Measurements from ENCODE around the gene LOXL1. TPM values are rescaled to one million over a fixed set of nuclear protein-coding genes. Genes with fewer than 3 reads are reported as not detected.

Gene LOXL1
- total RNA-seq, 1 experiment from 2014 or later = 249 TPM

DNA sequence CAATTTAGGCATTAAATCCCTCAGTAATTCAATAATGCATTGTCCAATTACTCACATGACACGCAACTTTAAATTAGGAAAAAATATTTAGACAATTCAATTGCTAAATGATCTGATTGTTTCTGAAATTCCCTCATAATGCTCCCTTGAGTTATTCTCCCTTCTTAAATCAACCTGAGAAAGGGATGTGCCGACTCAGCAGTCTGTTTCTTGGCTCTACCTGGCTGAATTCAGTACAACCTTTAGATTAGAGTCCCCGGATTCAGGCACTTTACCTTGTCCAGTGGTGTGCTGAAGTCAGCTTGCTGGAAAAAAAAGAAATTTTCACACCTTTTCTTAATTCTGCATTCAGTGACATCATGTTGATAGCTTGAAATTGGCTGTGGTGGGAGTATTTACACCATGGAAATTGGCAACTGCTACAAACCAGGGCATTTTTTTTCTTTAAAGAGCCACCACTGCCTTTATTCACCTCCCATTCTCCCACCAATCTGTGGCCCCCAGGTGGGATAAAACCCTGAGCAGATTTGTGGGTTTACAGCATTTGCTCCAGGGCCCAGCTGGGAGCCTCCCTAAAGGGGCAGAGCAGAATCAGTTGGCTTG, 20.9 kb upstream of the LOXL1 start:
- Histone ChIP-seq H3K9me3 (ENCODE audit: low read length) (no peaks in the 10 kb centered on the region), H3K79me2 (ENCODE audit: low read length) (no peaks in the 10 kb centered on the region), H3K27ac (ENCODE audit: low read length) (no peak overlapping the region), H3K36me3 (ENCODE audit: low read depth, low read length) (peaks cover 27% of the 10 kb centered on the region), H3K4me2 (ENCODE audit: low read length) (no peak overlapping the region), H3K27me3 (ENCODE audit: low read length) (no peaks in the 10 kb centered on the region), H3K4me1 (ENCODE audit: insufficient read depth, low read length) (peaks cover 10% of the 10 kb centered on the region), H3K9ac (ENCODE audit: low read length) (no peak overlapping the region), H3K9me2 (replicated peaks; ENCODE audit: low read length) (no peaks in the 10 kb centered on the region), H4K20me1 (ENCODE audit: low read length) (no peaks in the 10 kb centered on the region), H3K4me3 (ENCODE audit: low read length) (no peak overlapping the region), H3F3A (ENCODE audit: low read length, unreplicated experiment) (peaks cover 3% of the 10 kb centered on the region), H2AFZ (ENCODE audit: low read length) (no peak overlapping the region)
- CTCF ChIA-PET = no interaction called here
- TF ChIP-seq EZH2phosphoT487 (IDR thresholded peaks at IDR 0.05; ENCODE audit: borderline replicate concordance, low read length) = no peak
- TF ChIP-seq EZH2 (IDR thresholded peaks at IDR 0.05; ENCODE audit: low read length, unreplicated experiment) = no peak
- TF ChIP-seq, protein P1, sequence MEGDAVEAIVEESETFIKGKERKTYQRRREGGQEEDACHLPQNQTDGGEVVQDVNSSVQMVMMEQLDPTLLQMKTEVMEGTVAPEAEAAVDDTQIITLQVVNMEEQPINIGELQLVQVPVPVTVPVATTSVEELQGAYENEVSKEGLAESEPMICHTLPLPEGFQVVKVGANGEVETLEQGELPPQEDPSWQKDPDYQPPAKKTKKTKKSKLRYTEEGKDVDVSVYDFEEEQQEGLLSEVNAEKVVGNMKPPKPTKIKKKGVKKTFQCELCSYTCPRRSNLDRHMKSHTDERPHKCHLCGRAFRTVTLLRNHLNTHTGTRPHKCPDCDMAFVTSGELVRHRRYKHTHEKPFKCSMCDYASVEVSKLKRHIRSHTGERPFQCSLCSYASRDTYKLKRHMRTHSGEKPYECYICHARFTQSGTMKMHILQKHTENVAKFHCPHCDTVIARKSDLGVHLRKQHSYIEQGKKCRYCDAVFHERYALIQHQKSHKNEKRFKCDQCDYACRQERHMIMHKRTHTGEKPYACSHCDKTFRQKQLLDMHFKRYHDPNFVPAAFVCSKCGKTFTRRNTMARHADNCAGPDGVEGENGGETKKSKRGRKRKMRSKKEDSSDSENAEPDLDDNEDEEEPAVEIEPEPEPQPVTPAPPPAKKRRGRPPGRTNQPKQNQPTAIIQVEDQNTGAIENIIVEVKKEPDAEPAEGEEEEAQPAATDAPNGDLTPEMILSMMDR (conservative IDR thresholded peaks at IDR 0.05; ENCODE audit: low read depth, low read length) = no peak
- ATAC-seq (no peak), DNase-seq (no peak)
- BruUV-seq (replicated peaks) = no TSS peak
- intact Hi-C loops (cut with micrococcal nuclease) = no loop called here
- POLR2A ChIA-PET (ENCODE audit: unreplicated experiment) = no interaction called here

DNA sequence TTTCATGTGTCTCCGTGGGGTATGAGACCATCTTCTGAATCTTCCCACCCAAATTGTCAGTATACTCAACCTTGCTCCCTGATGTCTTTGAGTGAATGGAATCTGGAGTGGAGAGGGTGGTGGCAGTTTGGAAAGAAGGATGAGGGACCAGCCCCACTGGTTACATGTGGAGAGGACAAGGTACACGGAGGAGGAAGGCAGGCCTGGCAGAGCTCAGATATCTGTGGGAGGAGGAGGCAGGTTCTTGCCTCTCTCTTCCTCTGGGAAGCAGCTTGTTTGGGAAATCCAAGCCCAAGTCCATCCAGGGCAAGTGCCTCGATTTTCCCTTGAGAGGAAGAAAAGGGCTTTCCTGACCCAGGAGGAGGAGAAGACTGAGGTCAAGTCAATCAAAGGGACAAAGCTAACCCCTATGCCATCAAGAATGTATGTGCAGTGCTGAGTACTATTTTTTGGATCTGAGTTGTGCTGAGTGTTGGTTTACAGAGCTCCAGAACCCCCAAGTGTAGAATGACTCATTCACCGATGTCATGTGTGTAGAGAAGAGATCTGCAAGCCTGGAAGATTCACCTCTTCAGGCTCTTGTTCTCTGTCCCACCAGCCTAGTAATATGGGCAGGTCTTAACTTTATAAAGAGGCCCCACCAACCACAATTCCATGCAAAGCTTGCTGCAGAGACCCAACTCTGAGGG, 19.8 kb upstream of the LOXL1 start:
- no peaks in the 10 kb centered on the region for H3K9me2 ChIP-seq (replicated peaks; ENCODE audit: low read length)
- H3K79me2 ChIP-seq (ENCODE audit: low read length) = no peaks in the 10 kb centered on the region
- TF ChIP-seq EZH2 (IDR thresholded peaks at IDR 0.05; ENCODE audit: low read length, unreplicated experiment) (no peak), EZH2phosphoT487 (IDR thresholded peaks at IDR 0.05; ENCODE audit: borderline replicate concordance, low read length) (no peak)
- TF ChIP-seq, protein P1 (conservative IDR thresholded peaks at IDR 0.05; ENCODE audit: low read depth, low read length) = no peak
- no peak overlapping the region for H3K27ac ChIP-seq (ENCODE audit: low read length)
- peaks cover 3% of the 10 kb centered on the region for H3F3A ChIP-seq (ENCODE audit: low read length, unreplicated experiment)
- peaks cover 28% of the 10 kb centered on the region for H3K36me3 ChIP-seq (ENCODE audit: low read depth, low read length)
- H3K4me3 ChIP-seq (ENCODE audit: low read length) = no peak overlapping the region
- H3K9me3 ChIP-seq (ENCODE audit: low read length) = no peaks in the 10 kb centered on the region
- no peaks in the 10 kb centered on the region for H3K4me1 ChIP-seq (ENCODE audit: insufficient read depth, low read length)
- ChIA-PET CTCF (interaction anchor here (1.7 kb wide), 1 partner anchor 32 kb away, joined by 7 read pairs; no protein-coding TSS in a partner anchor), POLR2A (ENCODE audit: unreplicated experiment) (no interaction called here)
- intact Hi-C loops (cut with micrococcal nuclease) = no loop called here
- no peak overlapping the region for H3K4me2 ChIP-seq (ENCODE audit: low read length)
- no TSS peak for BruUV-seq (replicated peaks)
- ATAC-seq = no peak
- H3K27me3 ChIP-seq (ENCODE audit: low read length) = no peaks in the 10 kb centered on the region
- no peaks in the 10 kb centered on the region for H4K20me1 ChIP-seq (ENCODE audit: low read length)
- no peak overlapping the region for H2AFZ ChIP-seq (ENCODE audit: low read length)
- DNase-seq = no peak
- H3K9ac ChIP-seq (ENCODE audit: low read length) = no peak overlapping the region

DNA sequence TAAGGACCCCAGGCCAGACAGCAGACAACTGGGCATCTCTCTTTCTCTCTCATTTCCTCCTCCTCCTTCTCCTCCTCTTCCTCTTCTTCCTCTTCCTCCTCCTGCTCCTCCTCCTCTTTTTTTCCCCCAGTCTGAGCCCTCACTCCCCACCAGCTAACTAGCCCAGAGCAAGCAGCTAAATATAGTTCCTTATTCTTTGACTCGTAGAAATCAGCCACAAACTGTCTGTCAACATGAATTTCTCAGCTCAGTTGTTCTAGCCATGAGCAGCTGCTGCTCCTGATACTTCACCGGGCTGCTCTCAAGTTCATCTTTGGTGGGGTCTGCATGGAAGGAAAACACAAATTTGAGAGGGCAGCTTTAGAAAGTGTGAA, 19.2 kb upstream of the LOXL1 start:
- no peaks in the 10 kb centered on the region for H3K79me2 ChIP-seq (ENCODE audit: low read length)
- ATAC-seq (no peak), DNase-seq (no peak)
- no peak overlapping the region for H3K27ac ChIP-seq (ENCODE audit: low read length)
- H4K20me1 ChIP-seq (ENCODE audit: low read length) = no peaks in the 10 kb centered on the region
- H3K9me3 ChIP-seq (ENCODE audit: low read length) = no peaks in the 10 kb centered on the region
- H2AFZ ChIP-seq (ENCODE audit: low read length) = no peak overlapping the region
- H3K9me2 ChIP-seq (replicated peaks; ENCODE audit: low read length) = no peaks in the 10 kb centered on the region
- H3K9ac ChIP-seq (ENCODE audit: low read length) = no peak overlapping the region
- no peak overlapping the region for H3K4me2 ChIP-seq (ENCODE audit: low read length)
- no peaks in the 10 kb centered on the region for H3K4me1 ChIP-seq (ENCODE audit: insufficient read depth, low read length)
- no peaks in the 10 kb centered on the region for H3K27me3 ChIP-seq (ENCODE audit: low read length)
- H3F3A ChIP-seq (ENCODE audit: low read length, unreplicated experiment) = peaks cover 3% of the 10 kb centered on the region
- TF ChIP-seq, protein P1 (conservative IDR thresholded peaks at IDR 0.05; ENCODE audit: low read depth, low read length) = no peak
- TF ChIP-seq EZH2 (IDR thresholded peaks at IDR 0.05; ENCODE audit: low read length, unreplicated experiment) = no peak
- no peak for TF ChIP-seq EZH2phosphoT487 (IDR thresholded peaks at IDR 0.05; ENCODE audit: borderline replicate concordance, low read length)
- intact Hi-C loops (cut with micrococcal nuclease) = no loop called here
- POLR2A ChIA-PET (ENCODE audit: unreplicated experiment) = no interaction called here
- BruUV-seq (replicated peaks) = no TSS peak
- H3K36me3 ChIP-seq (ENCODE audit: low read depth, low read length) = peaks cover 32% of the 10 kb centered on the region
- CTCF ChIA-PET = interaction anchor here (1.7 kb wide), 1 partner anchor 32 kb away, joined by 7 read pairs; no protein-coding TSS in a partner anchor
- no peak overlapping the region for H3K4me3 ChIP-seq (ENCODE audit: low read length)

Measured in PC-3 (cell line).